RWPE1 (cell line): Measurements from ENCODE around the gene ADI1.

Experiments used
- CTCF ChIA-PET: fragments of 350-600 bp; sonication (Branson Sonifier 250); formaldehyde crosslinking; extraction: SDS; loops from one replicate; lab custom pipeline; 2021; lab: Yijun Ruan, JAX
- POLR2A ChIA-PET: fragments of 400-600 bp; formaldehyde crosslinking; extraction: SDS; loops from one replicate; lab custom pipeline; 2020; ENCODE audit warnings: antibody characterized with exemption; ENCODE audit not compliant: low non-redundant PET; lab: Yijun Ruan, JAX
- DNase-seq: peaks from one replicate; pipeline ENCODE4 v3.0.0; 2012; ENCODE audit warnings: low spot score
- H3K27ac ChIP-seq: fragments of 450-650 bp; 2 replicates; pipeline ENCODE4 v1.5.1; 2017
- TF ChIP-seq, protein P1 (sequence below): fragments of 450-650 bp; conservative IDR thresholded peaks from 2 replicates; pipeline ENCODE4 v1.5.1; 2017; ENCODE audit warnings: low read depth, mild to moderate bottlenecking

Gene ADI1

DNA sequence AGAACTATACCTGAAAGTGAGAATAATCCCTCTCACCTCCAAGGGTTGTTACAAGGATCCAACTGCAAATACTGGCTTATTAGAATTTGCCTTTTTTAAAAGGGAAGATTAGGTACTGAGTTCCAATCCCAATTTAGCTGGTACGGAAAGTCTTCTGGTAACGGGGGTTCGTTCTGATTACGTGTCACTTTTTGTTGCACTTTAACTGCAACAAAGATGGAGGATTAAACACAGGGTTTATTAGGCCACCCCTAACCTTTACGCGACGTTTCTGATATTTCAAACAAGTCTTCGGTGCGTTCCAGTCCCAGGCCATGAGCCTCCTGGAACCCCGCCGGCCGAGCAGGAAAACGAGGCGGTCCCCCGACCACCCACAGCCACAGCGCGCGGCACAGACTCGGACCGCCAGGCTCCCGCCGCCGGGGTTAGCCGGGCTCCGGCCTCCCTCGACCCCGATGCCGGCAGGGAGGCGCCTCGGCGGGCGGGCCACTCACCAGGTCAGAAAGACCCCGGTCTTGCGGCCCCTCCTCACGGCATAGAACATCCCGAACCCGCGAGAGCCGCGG lies 38.4 kb upstream of the ADI1 start:
- H3K27ac ChIP-seq, result peak overlapping the region; percentile 90
- ChIA-PET CTCF (interaction anchor here (0.6 to 1.0 kb wide), 3 partner anchors 27 to 104 kb away, joined by 3 read pairs; no protein-coding TSS in a partner anchor), POLR2A (interaction anchor here (0.6 kb wide), 1 partner anchor 17 kb away, joined by 4 read pairs; the partner anchor contains the start of gene RPS7)
- DNase-seq, result peak; percentile 17
- TF ChIP-seq, protein P1, sequence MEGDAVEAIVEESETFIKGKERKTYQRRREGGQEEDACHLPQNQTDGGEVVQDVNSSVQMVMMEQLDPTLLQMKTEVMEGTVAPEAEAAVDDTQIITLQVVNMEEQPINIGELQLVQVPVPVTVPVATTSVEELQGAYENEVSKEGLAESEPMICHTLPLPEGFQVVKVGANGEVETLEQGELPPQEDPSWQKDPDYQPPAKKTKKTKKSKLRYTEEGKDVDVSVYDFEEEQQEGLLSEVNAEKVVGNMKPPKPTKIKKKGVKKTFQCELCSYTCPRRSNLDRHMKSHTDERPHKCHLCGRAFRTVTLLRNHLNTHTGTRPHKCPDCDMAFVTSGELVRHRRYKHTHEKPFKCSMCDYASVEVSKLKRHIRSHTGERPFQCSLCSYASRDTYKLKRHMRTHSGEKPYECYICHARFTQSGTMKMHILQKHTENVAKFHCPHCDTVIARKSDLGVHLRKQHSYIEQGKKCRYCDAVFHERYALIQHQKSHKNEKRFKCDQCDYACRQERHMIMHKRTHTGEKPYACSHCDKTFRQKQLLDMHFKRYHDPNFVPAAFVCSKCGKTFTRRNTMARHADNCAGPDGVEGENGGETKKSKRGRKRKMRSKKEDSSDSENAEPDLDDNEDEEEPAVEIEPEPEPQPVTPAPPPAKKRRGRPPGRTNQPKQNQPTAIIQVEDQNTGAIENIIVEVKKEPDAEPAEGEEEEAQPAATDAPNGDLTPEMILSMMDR, result no peak

DNA sequence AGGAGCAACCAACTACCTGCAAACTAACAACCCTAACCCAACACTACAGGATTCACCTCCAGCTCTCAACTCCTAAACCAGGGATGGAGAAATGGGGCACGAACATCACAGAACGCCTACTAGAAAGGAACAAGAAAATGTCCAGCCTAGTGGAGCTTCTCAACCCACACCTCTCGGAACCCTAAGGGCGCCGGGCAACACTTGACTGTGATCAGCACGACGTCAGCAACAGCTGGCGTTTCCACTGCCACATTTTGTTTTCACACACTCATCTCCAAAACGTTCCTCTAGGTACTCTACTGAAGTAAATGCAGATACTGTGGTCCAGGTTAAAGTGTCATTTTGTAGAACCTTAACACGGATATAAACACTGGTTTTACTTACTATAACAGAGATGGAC lies 34.6 kb upstream of the ADI1 start:
- POLR2A ChIA-PET, result interaction anchor here (0.6 kb wide), 1 partner anchor 135 kb away, joined by 8 read pairs; no protein-coding TSS in a partner anchor
- TF ChIP-seq, protein P1, result no peak
- H3K27ac ChIP-seq, result no peak overlapping the region
- CTCF ChIA-PET, result no interaction called here
- DNase-seq, result no peak

DNA sequence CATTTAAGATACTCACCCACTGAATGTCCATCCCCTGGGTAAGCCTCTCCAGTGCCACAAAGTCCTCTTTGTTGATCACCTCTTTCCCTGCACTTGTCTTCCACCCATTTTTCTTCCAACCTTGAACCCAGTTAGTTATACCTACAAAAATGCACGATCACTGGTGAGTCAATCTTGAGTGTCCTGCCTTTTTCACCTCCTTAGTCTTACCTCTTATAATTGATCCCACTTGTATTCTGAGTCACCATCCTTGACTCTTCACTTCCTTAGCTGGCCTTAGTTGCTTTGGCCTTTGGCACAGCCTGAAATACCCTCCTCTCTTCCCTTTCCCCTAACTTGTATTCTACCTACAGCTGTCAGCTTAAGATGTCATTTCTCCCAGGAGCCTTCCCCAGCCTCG lies 28.6 kb upstream of the ADI1 start:
- POLR2A ChIA-PET, result no interaction called here
- DNase-seq, result no peak
- no peak overlapping the region for H3K27ac ChIP-seq
- CTCF ChIA-PET, result no interaction called here
- TF ChIP-seq, protein P1, result no peak

DNA sequence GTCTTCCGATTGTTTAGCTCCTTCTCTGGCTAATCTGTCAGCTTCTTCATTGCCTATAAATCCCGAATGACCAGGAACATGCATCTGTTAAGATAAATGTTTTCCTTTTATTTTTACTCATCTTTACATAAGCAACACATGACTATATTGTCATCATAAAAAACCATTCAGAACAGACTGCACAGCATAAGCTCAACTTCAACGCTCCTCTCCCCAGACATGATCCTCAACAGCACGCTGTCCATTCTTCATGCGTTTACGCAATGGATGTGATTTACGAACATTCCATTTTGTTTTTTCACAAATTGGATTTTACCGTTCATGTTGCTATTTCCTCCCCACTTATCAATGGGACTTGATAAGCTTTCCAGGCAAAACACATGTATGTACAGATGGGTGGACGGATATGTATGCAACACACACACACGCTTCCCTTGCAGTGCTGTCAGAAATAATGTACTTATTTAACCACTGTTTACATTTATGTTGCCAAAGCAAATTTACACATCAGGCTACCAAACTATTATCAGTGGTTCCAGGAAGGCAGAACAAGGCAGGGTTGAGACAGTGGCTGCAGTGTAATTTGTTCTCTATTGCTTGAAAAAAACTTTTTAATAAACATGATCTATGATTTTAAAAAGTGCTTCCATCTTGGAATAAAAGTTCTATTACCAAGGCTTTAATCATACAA lies 26.6 kb upstream of the ADI1 start:
- DNase-seq, result no peak
- ChIA-PET POLR2A (no interaction called here), CTCF (no interaction called here)
- TF ChIP-seq, protein P1, result no peak
- no peak overlapping the region for H3K27ac ChIP-seq

DNA sequence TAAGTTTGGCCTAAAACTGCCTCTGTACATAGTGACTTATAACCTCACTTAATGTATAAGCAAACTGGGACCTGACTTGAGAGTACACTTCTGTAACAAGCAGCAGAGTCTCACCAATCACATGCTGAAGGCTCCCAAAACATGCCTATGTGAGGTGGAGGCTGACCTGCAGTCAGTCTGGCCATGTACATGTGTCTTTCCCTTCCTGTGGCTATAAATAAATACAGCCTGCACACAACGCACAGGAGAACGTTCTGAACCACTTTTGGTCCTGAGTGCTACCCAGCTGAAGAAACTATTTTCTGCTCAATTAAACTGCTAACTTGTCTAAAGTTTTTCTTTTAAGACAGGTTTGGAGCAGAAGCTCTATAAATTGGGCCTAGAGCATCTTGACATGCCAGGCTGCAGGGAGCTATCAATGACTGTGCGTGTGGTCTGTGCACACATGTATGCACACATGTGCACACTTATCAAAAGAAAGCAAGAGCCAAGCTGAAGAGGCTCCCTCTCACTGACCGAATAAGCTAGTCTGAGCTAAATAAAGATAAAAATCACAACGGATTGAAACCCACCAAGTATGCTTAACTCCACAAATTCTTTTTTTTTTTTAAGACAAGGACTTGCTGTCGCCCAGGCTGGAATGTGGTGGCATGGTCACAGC lies 23.8 kb upstream of the ADI1 start:
- H3K27ac ChIP-seq, result no peak overlapping the region
- ChIA-PET POLR2A (no interaction called here), CTCF (interaction anchor here (0.7 to 0.8 kb wide), 2 partner anchors 9 to 22 kb away, joined by 4 to 5 read pairs; no protein-coding TSS in a partner anchor)
- no peak for DNase-seq
- TF ChIP-seq, protein P1, result no peak

DNA sequence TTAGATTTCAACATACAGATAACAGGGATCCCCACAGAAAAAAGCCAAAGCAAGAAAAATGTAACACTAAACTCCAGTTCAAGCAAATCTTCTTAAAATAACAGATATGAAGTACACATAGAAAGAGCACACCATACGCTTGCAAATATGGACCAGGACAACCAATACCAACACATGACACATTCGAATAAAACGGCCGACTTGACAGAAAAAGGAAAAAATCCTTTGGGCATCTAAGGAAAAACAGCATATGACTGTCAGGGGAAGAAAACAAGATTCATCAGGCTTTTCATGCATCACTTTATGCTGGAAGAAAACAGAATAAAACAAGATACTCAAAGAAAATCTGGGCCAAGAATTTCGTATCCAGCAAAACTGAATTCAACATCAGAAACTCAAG lies 22.8 kb upstream of the ADI1 start:
- no peak for DNase-seq
- TF ChIP-seq, protein P1, result no peak
- H3K27ac ChIP-seq, result no peak overlapping the region
- POLR2A ChIA-PET, result no interaction called here
- CTCF ChIA-PET, result no interaction called here
